HG02981 (cell line): Measurements from ENCODE around the gene SGCA.

Experiments used
- ATAC-seq: cut with Tn5 transposase; IDR thresholded peaks from one replicate; pipeline ENCODE4 v1.9.1; 2021; ENCODE audit warnings: mild to moderate bottlenecking, moderate library complexity; ENCODE audit not compliant: unreplicated experiment

The SGCA gene

DNA sequence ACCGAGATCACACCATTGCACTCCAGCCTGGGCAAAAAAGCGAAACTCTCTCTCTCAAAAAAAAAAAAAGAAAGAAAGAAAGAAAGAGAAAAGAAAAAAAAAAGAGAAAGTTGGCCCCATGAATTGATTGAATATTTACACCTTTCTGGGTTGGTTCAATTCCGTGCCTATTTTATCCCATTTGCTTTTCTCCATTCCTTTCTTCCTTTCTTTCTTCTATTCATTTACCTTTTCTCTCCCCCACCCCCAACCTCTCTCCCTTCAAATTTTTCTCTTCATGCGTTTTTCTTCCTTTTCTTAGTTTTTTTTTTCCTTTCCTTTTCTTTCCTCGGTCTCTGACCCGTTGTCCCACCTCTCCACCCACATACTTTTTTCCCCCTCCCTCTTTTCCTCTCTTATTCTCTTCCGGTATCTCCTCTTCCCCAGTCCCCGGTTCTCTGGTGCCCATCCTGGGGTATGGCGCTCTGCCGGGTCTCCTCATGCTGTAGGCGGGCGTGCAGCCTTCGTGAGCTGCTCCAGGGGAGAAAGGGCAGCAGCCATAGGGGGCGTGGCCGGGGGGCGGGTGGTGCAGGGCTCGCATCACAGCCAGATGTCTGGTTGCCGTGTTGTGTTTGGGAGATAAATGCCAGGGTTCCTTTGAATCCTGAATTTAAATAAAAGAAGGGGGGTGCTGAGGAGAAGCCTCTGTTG lies 40.9 kb downstream of the SGCA start:
- no peak for ATAC-seq

DNA sequence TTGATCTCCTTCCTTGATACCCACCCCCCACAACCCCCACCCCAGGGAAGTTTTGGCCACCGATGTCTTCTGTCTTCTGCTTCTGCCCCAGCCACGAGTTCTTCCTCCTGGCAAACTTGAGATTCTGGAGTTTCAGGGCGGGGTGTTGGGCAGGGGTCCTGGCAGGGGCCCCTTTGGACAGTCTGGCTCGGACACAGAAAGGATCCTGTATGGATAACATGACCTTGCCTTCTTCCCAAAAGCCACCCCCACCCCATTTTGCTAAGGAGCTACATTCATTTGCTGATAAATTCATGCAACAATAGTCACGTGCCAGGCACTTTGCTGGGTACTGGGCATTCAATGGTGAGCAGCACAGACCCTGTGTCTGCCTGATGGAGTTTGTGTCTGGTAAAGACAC lies 41.5 kb downstream of the SGCA start:
- ATAC-seq: no peak

DNA sequence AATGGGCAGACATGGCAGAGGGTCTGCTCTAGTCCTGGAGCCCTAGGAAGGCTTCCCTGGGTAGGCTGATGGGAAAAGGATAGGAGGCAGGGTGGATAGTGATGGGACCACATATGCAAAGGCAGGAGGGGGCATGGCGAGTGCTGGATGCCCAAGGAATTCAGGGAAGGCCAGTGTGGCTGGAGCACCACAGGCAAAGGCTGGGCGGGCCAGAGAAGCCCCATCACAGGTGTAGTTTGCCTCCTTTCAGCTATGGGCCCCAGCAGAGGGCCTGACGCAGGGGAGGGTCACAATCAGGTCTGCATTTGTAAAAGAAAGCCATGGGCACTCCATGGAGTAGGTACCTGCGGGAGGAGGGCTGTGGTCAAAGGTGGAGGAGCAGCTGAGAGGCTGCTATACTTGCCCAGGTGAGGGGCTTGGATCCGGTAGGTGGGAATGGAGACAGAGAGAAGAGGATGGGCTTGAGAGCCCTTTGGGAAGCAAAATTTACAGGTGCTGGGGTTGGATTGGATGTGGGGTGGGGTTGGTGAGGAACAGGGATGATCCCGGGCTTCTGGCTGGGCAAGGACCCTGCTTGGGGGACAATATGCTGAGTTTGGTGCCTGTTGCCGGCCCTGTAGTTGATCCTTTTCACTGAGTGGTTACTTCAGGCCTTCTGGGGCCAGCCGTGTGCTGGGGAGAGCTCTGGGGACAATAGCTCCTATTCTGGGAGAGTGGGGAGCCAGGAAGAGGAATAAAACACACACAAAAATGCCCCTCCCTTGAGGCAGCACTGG lies 42.2 kb downstream of the SGCA start:
- ATAC-seq: no peak

DNA sequence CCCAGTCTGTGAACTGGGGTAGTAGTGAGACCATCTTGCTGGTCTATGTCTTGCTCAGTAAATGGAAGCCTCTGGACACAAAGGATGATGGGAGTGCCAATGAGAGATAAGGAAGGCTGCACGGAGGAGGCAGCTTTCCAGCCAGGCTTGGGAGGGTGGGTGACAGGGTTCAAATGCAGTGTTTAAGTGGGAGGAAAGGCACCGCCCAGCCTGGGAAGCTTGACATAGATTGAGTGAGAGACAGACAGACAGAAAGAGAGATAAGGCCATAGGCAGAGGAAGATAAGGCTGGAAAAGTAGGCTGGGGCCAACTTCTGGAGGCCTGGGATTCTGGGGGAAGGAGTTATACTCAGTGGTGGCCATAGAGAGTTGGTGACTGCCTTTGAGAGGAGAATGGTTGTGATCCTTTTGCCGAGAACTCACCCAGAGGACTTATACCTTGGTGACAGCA lies 42.8 kb downstream of the SGCA start:
- no peak for ATAC-seq

DNA sequence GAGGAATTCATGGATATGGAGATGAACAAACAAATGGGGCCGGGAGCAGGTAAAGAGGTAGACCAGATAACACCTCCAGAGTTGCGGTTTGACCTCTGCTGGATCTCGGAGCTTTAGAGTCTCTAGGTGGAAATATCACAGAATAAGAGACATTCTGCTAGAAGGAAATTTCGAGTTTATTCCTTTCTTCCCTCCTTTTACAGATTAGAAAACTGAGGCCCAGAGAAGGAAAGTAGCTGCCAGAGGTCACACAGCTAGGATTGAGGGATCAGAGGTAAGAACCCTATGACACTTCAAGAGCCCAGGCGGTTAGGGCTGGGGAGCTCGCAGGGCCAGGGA lies 43.3 kb downstream of the SGCA start:
- no peak for ATAC-seq

DNA sequence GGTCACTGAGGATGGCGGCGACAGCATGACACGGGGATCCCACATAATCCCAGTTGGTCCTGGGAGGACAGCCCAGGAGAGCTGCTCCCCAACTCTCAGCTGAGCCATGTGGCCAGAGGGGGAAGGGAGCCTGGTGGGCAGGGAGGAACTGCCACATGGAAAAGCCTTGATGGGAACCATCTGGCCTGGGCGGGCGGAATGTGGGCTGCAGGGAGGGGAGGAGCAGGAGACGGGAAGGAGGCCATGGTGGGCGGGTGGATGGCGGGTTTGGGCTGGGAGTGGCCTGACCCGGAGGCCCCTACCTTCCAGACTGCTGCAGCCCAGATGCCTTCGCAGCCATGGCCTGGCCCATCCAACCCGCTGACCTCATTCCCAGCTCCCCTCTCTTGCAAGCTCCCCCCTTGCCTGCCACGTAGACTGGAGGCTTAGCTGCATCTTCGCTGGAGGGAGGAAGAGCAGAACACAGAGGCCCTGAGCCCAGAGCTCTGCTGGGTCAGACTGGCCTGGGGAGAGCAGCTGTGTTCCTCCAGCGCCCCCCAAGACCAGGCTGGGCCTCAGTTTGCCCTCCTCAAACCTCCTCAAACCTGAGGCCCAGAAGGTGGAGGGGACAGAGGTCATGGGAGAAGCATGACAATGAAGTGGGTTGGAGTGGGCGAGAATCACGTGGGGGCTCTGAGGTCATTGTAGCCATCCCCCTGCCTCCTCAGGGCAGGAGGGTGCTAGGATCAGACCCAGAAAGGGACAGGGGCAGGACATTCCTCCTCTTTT lies 43.9 kb downstream of the SGCA start:
- ATAC-seq: no peak

DNA sequence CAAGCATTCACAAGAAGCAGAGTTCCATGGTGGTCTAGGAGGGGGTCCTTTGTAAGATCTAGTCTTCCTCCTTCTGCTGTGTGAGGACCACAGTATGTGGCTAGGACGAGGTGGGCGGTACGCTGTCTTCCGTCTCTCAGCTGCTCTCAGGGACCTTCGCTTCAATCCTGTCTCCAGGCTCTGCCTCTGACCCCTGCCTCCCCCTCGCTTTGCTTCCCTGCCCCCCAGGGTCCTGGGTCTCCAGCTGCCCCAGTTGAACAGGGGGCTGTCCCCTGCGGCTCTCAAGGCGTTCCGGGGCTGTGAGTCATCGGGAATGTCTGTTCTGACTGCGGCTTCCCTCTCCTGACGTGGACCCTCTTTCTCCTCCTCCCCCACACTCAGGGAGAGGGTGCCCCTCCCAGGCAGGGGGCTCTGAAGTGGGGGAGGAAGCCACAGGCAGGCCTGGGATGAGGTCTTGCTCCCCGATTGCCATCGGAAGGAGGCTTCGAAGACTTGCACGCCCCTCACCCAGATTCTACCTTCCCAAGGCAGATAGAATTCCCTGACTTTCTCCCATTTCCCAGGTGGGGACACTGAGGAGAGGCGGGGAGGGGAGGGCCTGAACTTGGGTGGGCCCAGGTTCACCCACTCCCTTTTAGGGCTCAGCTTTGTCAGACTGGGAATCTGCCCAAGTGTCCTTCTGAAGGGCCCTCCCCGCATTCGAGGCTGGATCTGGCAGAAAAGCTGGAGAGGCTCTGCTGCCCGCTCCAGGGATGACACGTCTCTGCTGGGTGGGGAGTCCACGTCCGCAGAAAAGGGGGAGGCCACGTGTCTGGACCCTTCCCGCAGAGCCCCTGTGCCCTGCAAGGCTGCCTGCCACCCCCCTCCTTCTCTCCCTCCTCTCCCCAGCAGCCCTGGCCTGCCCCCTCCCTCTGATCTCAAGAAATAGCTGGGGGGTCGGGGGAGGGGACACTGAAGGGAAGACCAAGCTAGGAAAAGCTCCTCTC lies 44.7 kb downstream of the SGCA start:
- ATAC-seq: no peak

DNA sequence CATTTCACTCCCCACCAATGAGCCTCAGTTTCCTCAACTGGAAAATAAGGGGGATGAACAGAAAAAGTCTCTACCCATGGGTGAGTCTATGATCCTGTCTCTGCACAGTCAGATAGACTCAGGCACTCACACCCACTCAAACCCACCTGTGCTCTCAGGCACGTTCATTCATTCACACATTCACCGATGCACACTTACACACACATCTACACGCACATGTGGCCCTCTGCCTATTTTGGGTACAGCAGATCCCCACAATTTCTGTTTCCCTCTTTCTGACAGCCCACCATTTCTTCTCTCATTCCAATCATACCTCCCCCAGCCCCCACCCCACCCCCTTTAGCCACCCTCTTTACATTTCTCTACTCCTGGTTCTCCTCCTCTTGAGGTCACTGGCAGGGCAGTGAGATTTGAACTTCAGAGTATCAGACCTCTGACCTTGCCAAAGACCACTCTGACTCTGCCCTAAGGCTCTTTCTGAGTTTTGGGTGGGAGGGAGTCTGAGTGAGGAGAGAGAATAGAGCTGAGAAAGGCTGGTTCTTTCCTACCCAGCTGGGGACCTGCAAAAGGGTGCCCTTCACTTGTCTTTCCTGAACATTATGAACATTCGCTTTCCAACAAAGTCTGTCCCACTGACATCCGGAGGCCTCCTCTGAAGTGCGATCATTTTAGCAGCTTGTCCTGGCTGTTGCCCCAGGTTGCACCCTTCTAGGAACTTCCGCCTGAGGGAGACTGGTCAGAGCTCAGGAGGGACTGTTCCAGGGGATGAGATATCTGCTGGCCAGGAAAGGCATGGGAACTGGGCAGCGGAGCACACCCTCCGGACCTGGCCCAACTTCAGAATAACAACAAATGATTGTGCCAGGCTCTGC lies 45.7 kb downstream of the SGCA start:
- no peak for ATAC-seq

DNA sequence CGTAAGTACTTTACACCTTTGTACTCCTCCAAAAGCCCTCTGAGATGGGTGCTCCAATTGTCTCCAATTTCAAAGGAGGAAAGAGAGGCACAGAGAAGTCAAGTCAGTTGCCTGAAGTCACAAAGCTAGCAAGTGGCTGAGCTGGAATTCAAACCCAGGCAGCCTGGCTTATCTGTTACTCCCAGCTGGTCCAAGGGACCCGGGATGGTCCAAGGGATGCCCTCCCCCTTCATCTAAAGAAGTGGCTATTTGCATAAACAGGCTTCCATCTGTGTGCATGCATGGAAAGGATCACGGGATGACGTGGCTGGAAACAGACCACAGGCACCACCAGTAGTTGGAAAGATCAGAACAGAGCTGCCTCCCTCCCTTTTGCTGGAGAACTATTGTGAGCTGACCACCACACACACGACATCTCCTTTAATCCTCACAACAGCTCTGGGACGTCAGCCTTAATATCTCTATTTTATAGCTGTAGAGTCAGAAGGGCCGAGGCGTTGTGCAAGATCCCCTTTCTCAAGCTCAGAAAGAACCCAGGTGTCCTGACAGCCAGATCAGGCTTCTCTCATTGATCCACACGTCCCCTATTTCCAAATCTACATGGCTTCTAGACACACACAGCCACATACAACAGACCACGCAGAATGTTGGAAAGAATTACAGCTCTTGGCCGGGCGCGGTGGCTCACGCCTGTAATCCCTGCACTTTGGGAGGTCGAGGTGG lies 46.5 kb downstream of the SGCA start:
- ATAC-seq: no peak

DNA sequence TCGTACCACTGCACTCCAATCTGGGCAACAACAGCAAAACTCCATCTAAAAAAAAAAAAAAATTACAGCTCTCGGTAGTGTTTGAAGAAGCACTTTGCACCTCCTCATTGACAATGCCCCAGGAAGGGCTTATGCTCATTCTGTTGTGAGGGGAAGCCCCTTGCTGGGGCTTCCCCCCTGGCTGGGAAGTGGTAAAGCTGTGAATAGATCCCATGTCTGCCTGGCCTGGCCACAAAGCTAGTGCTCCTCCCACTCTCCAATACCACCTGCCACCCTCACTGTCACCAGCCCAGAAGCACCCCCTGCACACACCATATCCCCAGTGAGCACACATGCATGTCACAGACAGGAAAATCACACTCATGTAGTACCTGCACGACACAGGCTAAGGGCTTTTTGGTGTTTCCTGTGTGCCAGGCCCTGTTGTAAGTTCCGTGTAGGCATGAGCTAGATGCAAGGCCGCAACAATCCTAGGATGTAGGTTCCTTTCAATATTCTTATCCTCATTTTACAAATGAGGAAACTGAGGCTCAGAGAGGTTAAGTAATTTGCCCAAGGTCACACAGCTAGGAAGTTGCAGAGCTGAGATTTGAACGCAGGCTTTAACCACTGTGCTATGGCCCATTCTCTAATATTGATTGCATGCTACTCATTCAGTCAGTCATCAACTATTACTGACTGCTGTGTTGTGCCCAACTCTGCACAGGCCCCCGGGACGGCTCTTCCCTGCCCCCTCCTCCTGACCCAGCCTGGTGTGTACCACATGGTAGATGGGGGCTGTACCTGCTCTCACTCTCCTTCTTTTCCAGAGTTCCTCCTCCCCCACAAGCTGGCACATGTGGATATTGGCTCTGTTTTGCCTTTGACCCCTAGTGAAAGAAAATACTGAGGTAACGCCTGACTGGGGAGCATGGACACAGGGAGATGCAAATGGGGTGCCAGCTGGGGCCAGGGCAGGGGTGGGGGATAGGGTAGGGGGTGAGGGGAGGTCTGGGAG lies 47.5 kb downstream of the SGCA start:
- no peak for ATAC-seq

DNA sequence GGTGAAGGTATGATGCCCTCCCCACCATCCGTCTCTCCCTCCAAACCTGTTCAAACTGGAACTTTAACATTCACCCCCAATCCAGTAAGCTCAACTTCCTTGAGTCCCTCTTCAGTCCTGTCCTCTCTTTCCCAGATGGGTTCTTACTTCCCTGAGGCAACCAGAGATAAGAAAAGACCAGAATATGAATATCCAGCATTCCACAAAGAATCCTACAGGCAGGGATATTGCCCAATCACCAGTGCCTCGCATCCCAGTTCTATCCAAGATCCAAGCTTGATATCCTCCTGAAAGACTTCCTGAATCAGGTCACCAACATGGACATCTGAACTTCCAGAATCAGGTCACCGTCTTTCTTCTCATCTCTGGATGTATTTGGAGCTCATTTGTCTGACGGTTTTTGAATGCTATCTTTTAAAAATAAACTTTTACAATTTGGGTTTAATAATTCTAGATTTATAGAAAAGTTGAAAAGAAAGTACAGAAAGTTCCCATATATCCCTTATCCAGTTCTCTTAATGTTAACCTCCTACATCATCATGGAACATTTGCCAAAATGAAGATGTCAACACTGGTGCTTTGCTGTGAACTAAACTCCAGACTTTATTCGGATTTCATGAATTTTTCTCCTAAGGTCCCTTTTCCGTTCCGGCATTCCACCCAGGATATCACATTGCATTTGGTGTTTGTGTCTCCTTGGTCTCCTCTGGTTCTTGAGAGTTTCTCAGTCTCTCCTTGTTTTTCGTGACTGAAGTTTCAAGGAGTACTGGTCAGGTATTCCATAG lies 49.4 kb downstream of the SGCA start:
- no peak for ATAC-seq

DNA sequence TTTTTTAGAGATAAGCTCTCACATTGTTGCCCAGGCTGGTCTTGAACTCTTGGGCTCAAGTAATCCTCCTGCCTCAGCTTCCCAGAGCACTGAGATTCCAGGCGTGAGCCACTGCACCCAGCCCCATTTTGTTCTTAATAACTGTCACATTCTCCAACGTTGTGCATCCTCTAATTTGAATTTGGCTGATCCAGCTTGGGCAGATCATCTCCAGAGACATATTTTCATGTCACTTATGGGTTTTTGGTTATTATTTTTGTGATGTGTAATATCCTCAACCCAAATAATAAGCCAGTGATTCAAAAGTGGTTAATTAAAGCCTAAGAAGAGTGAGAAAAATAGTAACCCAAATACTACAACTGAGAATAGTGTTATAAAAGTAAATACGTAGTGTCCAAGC lies 51.8 kb downstream of the SGCA start:
- ATAC-seq: no peak

DNA sequence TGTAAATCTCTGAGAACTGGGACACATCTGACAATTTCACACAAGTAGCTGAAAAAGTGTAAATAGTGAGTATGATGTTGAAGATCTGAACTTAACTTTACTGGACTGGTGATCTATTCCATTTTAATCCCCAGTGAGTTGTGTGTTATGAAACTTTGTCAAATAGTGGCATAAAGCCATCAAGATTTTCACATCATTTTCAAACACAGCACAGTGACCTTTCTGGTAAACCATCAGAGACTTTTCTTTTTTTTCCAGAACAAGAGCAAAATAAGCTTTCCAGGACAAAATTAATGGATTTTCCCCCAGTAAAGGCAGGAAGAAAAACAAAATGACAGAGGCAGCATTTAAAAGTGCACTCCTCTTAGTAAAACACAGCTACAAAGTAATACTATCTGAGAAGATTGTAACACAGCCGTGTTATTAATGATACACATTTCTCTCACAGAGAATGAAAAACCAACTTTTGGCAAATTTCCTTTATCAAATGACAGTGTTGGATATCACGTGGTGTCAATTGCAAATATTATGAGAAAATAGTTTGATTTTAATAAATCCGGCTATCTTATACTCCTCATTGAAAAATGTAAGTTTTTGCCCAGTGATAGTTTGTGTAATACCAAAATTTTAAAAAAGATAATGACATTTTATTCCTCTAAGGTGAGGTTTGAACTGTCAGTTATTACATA lies 52.4 kb downstream of the SGCA start:
- ATAC-seq: no peak

DNA sequence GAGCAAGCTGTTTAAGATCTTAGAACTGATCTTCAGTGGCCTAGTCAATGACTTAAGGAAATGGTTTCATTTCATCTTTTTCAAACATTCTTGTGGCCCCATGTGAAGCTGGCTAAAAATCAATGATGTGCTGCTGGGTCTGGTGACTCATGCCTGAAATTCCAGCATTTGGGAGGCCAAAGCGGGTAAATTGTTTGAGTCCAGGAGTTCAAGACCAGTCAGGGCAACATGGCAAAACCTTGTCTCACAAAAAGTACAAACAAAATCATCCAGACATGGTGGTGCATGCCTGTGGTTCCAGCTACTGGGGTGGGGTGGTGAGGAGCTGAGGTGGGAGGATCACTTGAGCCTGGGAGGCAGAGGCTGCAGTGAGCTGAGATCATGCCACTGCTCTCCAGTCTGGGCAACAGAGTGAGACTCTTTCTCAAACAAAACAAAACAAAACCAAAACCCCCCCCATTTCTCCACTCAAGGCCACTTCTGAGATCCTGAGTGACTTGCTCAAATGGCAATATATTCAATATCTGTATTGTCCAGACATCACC lies 53.0 kb downstream of the SGCA start:
- no peak for ATAC-seq

DNA sequence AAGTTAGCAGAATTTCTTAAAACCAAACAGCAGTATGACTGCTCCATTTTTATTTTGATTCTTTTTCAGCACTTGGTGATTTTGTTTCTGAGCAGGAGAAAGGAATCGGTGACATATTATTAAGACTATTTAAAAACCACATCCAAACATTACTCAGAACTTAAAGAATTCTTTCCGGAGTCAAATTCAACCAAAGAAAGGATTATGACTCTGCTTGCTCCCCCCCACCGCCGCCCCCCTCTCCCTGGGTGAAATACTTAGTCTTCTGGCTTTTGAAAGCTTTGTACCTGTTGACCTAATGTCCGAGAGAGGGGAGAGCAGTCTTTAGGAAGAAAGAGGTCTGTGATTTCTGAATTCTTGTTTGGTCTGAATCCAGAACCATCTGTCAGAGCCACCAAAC lies 53.5 kb downstream of the SGCA start:
- ATAC-seq: no peak

DNA sequence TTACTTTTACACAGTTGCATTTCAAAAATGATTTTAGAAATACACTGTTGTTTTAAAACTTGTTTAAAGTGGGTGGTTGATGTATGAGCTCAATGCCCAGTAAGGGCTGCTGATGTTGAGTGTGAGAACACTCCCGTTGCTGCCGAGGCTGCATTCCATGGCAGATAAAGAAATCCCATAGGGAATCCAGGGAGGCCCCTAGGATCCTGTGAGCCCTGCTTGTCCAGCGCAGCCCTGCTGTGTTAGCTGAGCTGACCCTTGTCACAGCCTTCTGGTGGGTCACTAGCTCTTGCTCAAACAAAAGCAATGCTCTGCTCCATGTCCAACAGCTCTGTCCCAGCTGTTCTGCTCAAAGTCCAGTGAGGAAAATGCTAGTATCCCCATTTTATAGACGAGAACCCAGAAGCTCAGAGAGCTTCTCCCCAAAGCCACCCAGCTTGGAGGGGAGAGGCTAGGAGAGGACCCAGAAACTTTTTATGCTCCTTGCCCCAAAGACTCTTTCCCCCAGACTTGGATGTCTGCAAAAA lies 54.2 kb downstream of the SGCA start:
- ATAC-seq: no peak
